NT2/D1 (cell line): ENCODE results near the gene BRD9.

ENCODE experiments used
- SUZ12 ChIP-seq: IDR thresholded peaks from 2 replicates; pipeline ENCODE4 v1.6.1; 2011; ENCODE audit not compliant: insufficient read length, insufficient read depth; ENCODE audit errors: extremely low read depth
- YY1 ChIP-seq: IDR thresholded peaks from 2 replicates; pipeline ENCODE4 v1.6.1; 2011; ENCODE audit not compliant: insufficient read length, insufficient read depth
- ZNF274 ChIP-seq: IDR thresholded peaks from 2 replicates; pipeline ENCODE4 v1.6.1; 2011; ENCODE audit warnings: mild to moderate bottlenecking, low read depth, low read length

GRCh38 chr5:849651-850301 lies 42.8 kb downstream of the BRD9 start:
- no peak for TF ChIP-seq ZNF274
- no peak for TF ChIP-seq YY1
- no peak for TF ChIP-seq SUZ12
